ENCODE measurements around the gene HAND2.

HAND2 gene

GRCh38 chr4:173538909-173539445 is 8.9 kb upstream of the HAND2 start:
- Histone ChIP-seq H3K4me1 (ENCODE audit: low read depth, poor library complexity, severe bottlenecking) (no peaks in the 10 kb centered on the region), H2AFZ (ENCODE audit: low read depth) (no peak overlapping the region), H3K79me2 (ENCODE audit: insufficient read depth, low read depth) (no peaks in the 10 kb centered on the region), H3K27me3 (ENCODE audit: insufficient read depth, low read depth) (no peaks in the 10 kb centered on the region), H3K4me2 (no peak overlapping the region), H3K4me3 (IDR thresholded peaks at IDR 0.05; ENCODE audit: insufficient read depth, low read depth, low read length) (no peak overlapping the region), H3K36me3 (ENCODE audit: insufficient read depth) (no peaks in the 10 kb centered on the region), H4K20me1 (ENCODE audit: insufficient read depth) (no peaks in the 10 kb centered on the region), H3K27ac (no peak overlapping the region), H3K9ac (no peak overlapping the region)
- TF ChIP-seq CTCF (conservative IDR thresholded peaks at IDR 0.05; ENCODE audit: low read depth, low read length): no peak

- Histone ChIP-seq H3K27me3 (ENCODE audit: insufficient read depth, low read depth) (no peaks in the 10 kb centered on the region), H3K9ac (no peak overlapping the region), H3K4me3 (IDR thresholded peaks at IDR 0.05; ENCODE audit: insufficient read depth, low read depth, low read length) (no peak overlapping the region), H2AFZ (ENCODE audit: low read depth) (no peak overlapping the region), H3K36me3 (ENCODE audit: insufficient read depth) (no peaks in the 10 kb centered on the region), H4K20me1 (ENCODE audit: insufficient read depth) (no peaks in the 10 kb centered on the region), H3K27ac (no peak overlapping the region), H3K4me2 (no peak overlapping the region), H3K79me2 (ENCODE audit: insufficient read depth, low read depth) (no peaks in the 10 kb centered on the region), H3K4me1 (ENCODE audit: low read depth, poor library complexity, severe bottlenecking) (no peaks in the 10 kb centered on the region)
- no peak for TF ChIP-seq CTCF (conservative IDR thresholded peaks at IDR 0.05; ENCODE audit: low read depth, low read length)
Observed at GRCh38 chr4:173538148-173538908, 8.3 kb upstream of the HAND2 start.

- H3K79me2 ChIP-seq (ENCODE audit: insufficient read depth, low read depth): no peaks in the 10 kb centered on the region
- H3K4me3 ChIP-seq (IDR thresholded peaks at IDR 0.05; ENCODE audit: insufficient read depth, low read depth, low read length): no peak overlapping the region
- no peak overlapping the region for H3K9ac ChIP-seq
- no peak overlapping the region for H3K27ac ChIP-seq
- no peak overlapping the region for H2AFZ ChIP-seq (ENCODE audit: low read depth)
- no peak for TF ChIP-seq CTCF (conservative IDR thresholded peaks at IDR 0.05; ENCODE audit: low read depth, low read length)
- no peaks in the 10 kb centered on the region for H3K27me3 ChIP-seq (ENCODE audit: insufficient read depth, low read depth)
- no peaks in the 10 kb centered on the region for H3K36me3 ChIP-seq (ENCODE audit: insufficient read depth)
- no peak overlapping the region for H3K4me2 ChIP-seq
- H3K4me1 ChIP-seq (ENCODE audit: low read depth, poor library complexity, severe bottlenecking): no peaks in the 10 kb centered on the region
- no peaks in the 10 kb centered on the region for H4K20me1 ChIP-seq (ENCODE audit: insufficient read depth)
Observed at GRCh38 chr4:173537613-173538147, 7.7 kb upstream of the HAND2 start.

- Histone ChIP-seq H3K79me2 (ENCODE audit: insufficient read depth, low read depth) (no peaks in the 10 kb centered on the region), H3K27ac (no peak overlapping the region), H3K9ac (no peak overlapping the region), H3K27me3 (ENCODE audit: insufficient read depth, low read depth) (no peaks in the 10 kb centered on the region), H2AFZ (ENCODE audit: low read depth) (no peak overlapping the region), H3K36me3 (ENCODE audit: insufficient read depth) (no peaks in the 10 kb centered on the region), H3K4me1 (ENCODE audit: low read depth, poor library complexity, severe bottlenecking) (no peaks in the 10 kb centered on the region), H3K4me2 (no peak overlapping the region), H4K20me1 (ENCODE audit: insufficient read depth) (no peaks in the 10 kb centered on the region), H3K4me3 (IDR thresholded peaks at IDR 0.05; ENCODE audit: insufficient read depth, low read depth, low read length) (no peak overlapping the region)
- no peak for TF ChIP-seq CTCF (conservative IDR thresholded peaks at IDR 0.05; ENCODE audit: low read depth, low read length)
Observed at GRCh38 chr4:173536808-173537429, 6.9 kb upstream of the HAND2 start.

All from KMS-11 (cell line).